Stimulated activated CD8-positive, alpha-beta memory T cell treated with anti-CD3 and anti-CD28 coated beads, Interleukin-4, amount 100 ng/mL, for 4 hours (primary cell): ENCODE results near the gene ACAA1.

ENCODE experiments used
- DNase-seq, 2 donors: peaks; one replicate each; pipeline ENCODE4 v3.0.0-alpha.2; 2020; ENCODE audit warnings: low read depth in 2 of 2, low spot score in 1 of 2

The ACAA1 gene

GRCh38 chr3:38154033-38154494 is 17.1 kb upstream of the ACAA1 start:
- DNase-seq, result no peak

- DNase-seq, result no peak
Observed at GRCh38 chr3:38153221-38153620, 16.3 kb upstream of the ACAA1 start.

- DNase-seq, result no peak
Observed at GRCh38 chr3:38152609-38153008, 15.7 kb upstream of the ACAA1 start.

- no peak for DNase-seq
Observed at GRCh38 chr3:38151667-38152265, 14.8 kb upstream of the ACAA1 start.

- DNase-seq, result no peak
Observed at GRCh38 chr3:38150780-38151528, 14.0 kb upstream of the ACAA1 start.

GRCh38 chr3:38149708-38150107 is 12.8 kb upstream of the ACAA1 start:
- DNase-seq, result no peak

- no peak for DNase-seq
Observed at GRCh38 chr3:38148311-38148882, 11.5 kb upstream of the ACAA1 start.

GRCh38 chr3:38147421-38147820 is 10.5 kb upstream of the ACAA1 start:
- no peak for DNase-seq

- DNase-seq, result no peak
Observed at GRCh38 chr3:38146504-38146903, 9.6 kb upstream of the ACAA1 start.

GRCh38 chr3:38143511-38143910 is 6.6 kb upstream of the ACAA1 start:
- DNase-seq, result no peak

- DNase-seq, result no peak
Observed at GRCh38 chr3:38142959-38143358, 6.0 kb upstream of the ACAA1 start.

- DNase-seq, result no peak
Observed at GRCh38 chr3:38141952-38142273, 5.0 kb upstream of the ACAA1 start.

- no peak for DNase-seq
Observed at GRCh38 chr3:38141173-38141951, 4.4 kb upstream of the ACAA1 start.

GRCh38 chr3:38140326-38141172 is 3.6 kb upstream of the ACAA1 start:
- no peak for DNase-seq

GRCh38 chr3:38139652-38140051 is 2.7 kb upstream of the ACAA1 start:
- no peak for DNase-seq

- no peak for DNase-seq
Observed at GRCh38 chr3:38139191-38139590, 2.3 kb upstream of the ACAA1 start.

- peak; percentile 72 to 84 for DNase-seq
Observed at GRCh38 chr3:38138349-38139190, 1.6 kb upstream of the ACAA1 start, which contains the start of gene MYD88. Gene MYD88, plus strand, starts transcription at chr3:38138661. Its CDS starts 40 bp downstream, at chr3:38138701.

GRCh38 chr3:38137615-38138348 is 855 bp upstream of the ACAA1 start:
- DNase-seq, result no peak

GRCh38 chr3:38136393-38136776 is 542 bp downstream of the ACAA1 start:
- no peak for DNase-seq
